C4-2B (cell line): ENCODE results near the gene MATR3.

ENCODE experiments used
- CTCF ChIP-seq: fragments of 450-650 bp; conservative IDR thresholded peaks from 2 replicates; pipeline ENCODE4 v1.5.1; 2017; ENCODE audit warnings: mild to moderate bottlenecking
- ZFX ChIP-seq: fragments of 450-650 bp; IDR thresholded peaks from 2 replicates; pipeline ENCODE4 v1.6.1; 2017

- TF ChIP-seq CTCF = no peak
- no peak for TF ChIP-seq ZFX
Measured at GRCh38 chr5:139295346-139296057, 2.0 kb downstream of the MATR3 start.
